ENCODE results near the gene HACD1. TPM values are rescaled to one million over a fixed set of nuclear protein-coding genes. Genes with fewer than 3 reads are reported as not detected.
"Not testable (repeated sequence)": the region's sequence is repeated elsewhere in the genome, so short reads cannot be mapped to it uniquely, and the experiment has no call there.

Gene HACD1
- polyA plus RNA-seq, 4 donors = 3.0 to 6.4 (median 4.7) TPM; not detected in 1

DNA sequence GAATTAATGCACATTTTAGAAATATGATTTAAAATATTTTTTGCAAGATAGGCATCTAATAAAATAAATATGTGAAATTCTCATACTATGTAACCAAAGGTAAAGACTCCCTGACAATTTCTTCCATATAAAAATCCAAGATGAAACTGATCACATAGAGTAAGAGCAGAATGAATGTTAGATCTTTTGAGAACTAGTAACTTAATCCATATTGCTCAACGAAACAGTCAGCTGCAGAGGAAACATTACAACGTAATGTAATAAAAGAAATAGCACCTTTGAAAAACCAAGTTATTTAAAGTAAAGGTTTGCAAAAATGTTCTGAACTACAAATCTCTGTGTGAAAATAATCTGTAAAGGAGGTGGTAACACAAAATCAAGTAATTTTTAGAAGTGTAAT lies 28.8 kb downstream of the HACD1 start:
- Histone ChIP-seq H3K9me3 (ENCODE audit: control insufficient read depth in 2 of 2, insufficient read depth in 1 of 2, low read depth in 1 of 2, low read length in 1 of 2) (no peaks in the 10 kb centered on the region), H3K27me3 (ENCODE audit: control insufficient read depth in 3 of 3, insufficient read depth in 3 of 3, low read length in 3 of 3) (no peaks in the 10 kb centered on the region), H3K4me1 (ENCODE audit: control insufficient read depth in 3 of 3, insufficient read depth in 2 of 3, low read depth in 1 of 3, low read length in 2 of 3) (no peaks in the 10 kb centered on the region), H3K36me3 (ENCODE audit: control insufficient read depth in 3 of 3, insufficient read depth in 2 of 3, low read depth in 1 of 3, low read length in 3 of 3) (no peaks in the 10 kb centered on the region), H3K27ac (ENCODE audit: low read depth in 1 of 3, low read length in 2 of 3) (no peak overlapping the region), H3K4me3 (ENCODE audit: low read depth in 1 of 3, low read length in 3 of 3) (no peak overlapping the region)
- FAIRE-seq (peak; percentile 39), DNase-seq (no peak)
- WGBS, 3 donors = 81 to 88% (median 86%) methylated on average over 2 of the region's 2 CpGs

DNA sequence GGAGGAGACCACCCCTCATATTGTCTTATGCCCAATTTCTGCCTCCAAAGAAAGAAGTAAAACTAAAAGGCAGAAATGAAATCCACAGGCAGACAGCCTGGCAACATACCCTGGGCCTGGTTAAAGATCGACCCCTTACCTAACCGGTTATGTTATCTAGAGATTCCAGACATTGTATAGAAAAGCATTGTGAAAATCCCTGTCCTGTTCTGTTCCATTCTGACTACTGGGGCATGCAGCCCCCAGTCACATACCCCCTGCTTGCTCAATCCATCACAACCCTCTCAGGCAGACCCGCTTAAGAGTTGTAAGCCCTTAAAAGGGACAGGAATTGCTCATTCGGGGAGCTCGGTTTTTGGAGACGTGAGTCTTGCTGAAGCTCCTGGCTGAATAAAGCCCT lies 29.9 kb downstream of the HACD1 start:
- H3K4me3 ChIP-seq (ENCODE audit: low read depth in 1 of 3, low read length in 3 of 3); H3K36me3 ChIP-seq (ENCODE audit: control insufficient read depth in 3 of 3, insufficient read depth in 2 of 3, low read depth in 1 of 3, low read length in 3 of 3); H3K4me1 ChIP-seq (ENCODE audit: control insufficient read depth in 3 of 3, insufficient read depth in 2 of 3, low read depth in 1 of 3, low read length in 2 of 3); H3K27ac ChIP-seq (ENCODE audit: low read depth in 1 of 3, low read length in 2 of 3); DNase-seq; H3K27me3 ChIP-seq (ENCODE audit: control insufficient read depth in 3 of 3, insufficient read depth in 3 of 3, low read length in 3 of 3); FAIRE-seq; H3K9me3 ChIP-seq (ENCODE audit: control insufficient read depth in 2 of 2, insufficient read depth in 1 of 2, low read depth in 1 of 2, low read length in 1 of 2): not testable (repeated sequence)
- WGBS, 3 donors = 68 to 77% (median 74%) methylated on average over 6 of the region's 6 CpGs

DNA sequence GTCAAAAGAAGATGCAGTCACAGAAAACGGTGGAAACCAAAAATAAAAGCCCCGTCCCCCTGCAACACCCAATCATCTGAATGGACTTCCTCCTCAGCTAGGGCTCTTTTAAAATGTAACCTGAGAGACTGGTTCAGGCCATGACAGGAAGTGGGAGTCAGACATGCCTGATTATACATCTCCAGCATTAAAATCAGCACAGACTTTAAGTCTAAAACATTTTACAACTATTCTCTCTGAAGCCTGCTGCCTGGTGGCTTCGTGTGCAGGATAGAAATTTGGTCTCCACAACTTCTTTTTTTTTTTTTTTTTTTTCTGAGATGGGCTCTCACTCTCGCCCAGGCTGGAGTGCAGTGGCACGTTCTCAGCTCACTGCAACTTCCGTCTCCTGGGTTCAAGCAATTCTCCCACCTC lies 30.3 kb downstream of the HACD1 start:
- DNase-seq = no peak
- no peak for FAIRE-seq
- WGBS, 3 donors = 44 to 57% (median 56%) methylated on average over 6 of the region's 6 CpGs

DNA sequence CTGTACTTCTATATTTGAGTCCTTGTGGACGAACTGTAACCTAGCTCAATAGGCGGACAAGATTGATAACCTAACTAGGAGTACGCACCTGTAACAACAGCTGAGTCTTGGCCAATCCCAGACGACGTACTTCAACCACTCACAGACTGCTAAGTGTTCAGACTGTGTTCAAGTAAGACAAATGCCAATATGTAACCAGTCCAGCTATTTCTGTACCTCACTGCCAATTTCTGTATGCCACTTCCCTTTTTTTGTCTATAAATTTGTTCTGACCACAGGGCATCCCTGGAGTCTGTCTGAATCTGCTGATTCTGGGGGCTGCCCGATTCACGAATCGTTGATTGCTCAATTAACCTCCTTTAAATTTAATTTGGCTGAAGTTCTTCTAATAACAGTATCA lies 32.2 kb downstream of the HACD1 start:
- Histone ChIP-seq H3K27ac (ENCODE audit: low read depth in 1 of 3, low read length in 2 of 3) (no peak overlapping the region), H3K4me3 (ENCODE audit: low read depth in 1 of 3, low read length in 3 of 3) (no peak overlapping the region), H3K27me3 (ENCODE audit: control insufficient read depth in 3 of 3, insufficient read depth in 3 of 3, low read length in 3 of 3) (no peaks in the 10 kb centered on the region), H3K9me3 (ENCODE audit: control insufficient read depth in 2 of 2, insufficient read depth in 1 of 2, low read depth in 1 of 2, low read length in 1 of 2) (no peaks in the 10 kb centered on the region), H3K4me1 (ENCODE audit: control insufficient read depth in 3 of 3, insufficient read depth in 2 of 3, low read depth in 1 of 3, low read length in 2 of 3) (no peaks in the 10 kb centered on the region), H3K36me3 (ENCODE audit: control insufficient read depth in 3 of 3, insufficient read depth in 2 of 3, low read depth in 1 of 3, low read length in 3 of 3) (no peaks in the 10 kb centered on the region)
- WGBS, 3 donors = 73 to 82% (median 77%) methylated on average over 8 of the region's 8 CpGs
- DNase-seq = no peak
- FAIRE-seq = no peak

More for the DNA sequence above, 30.3 kb downstream of the HACD1 start:
- Histone ChIP-seq H3K27ac (ENCODE audit: low read depth in 1 of 3, low read length in 2 of 3) (no peak overlapping the region), H3K4me1 (ENCODE audit: control insufficient read depth in 3 of 3, insufficient read depth in 2 of 3, low read depth in 1 of 3, low read length in 2 of 3) (no peaks in the 10 kb centered on the region), H3K36me3 (ENCODE audit: control insufficient read depth in 3 of 3, insufficient read depth in 2 of 3, low read depth in 1 of 3, low read length in 3 of 3) (no peaks in the 10 kb centered on the region), H3K9me3 (ENCODE audit: control insufficient read depth in 2 of 2, insufficient read depth in 1 of 2, low read depth in 1 of 2, low read length in 1 of 2) (no peaks in the 10 kb centered on the region), H3K27me3 (ENCODE audit: control insufficient read depth in 3 of 3, insufficient read depth in 3 of 3, low read length in 3 of 3) (no peaks in the 10 kb centered on the region), H3K4me3 (ENCODE audit: low read depth in 1 of 3, low read length in 3 of 3) (no peak overlapping the region)

DNA sequence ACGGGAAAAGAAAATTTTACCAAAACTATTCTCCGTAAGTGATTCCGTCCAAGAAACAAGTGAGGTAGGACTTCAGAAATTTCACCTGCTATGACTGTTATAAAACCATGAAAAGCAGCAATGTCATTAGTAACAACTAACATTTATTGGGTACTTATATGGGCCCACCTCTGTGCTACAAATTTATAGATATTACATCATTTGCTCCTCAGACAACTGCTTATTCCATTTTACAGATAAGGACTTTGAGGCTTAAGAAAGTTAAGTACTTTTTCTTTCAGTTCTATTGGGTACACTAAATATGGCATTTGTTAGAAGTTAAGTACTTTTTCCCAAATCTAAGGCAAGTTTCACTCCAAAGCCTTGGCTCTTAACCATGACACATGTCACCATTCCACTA lies 36.3 kb downstream of the HACD1 start:
- Histone ChIP-seq H3K27ac (ENCODE audit: low read depth in 1 of 3, low read length in 2 of 3) (no peak overlapping the region), H3K4me3 (ENCODE audit: low read depth in 1 of 3, low read length in 3 of 3) (no peak overlapping the region), H3K4me1 (ENCODE audit: control insufficient read depth in 3 of 3, insufficient read depth in 2 of 3, low read depth in 1 of 3, low read length in 2 of 3) (no peaks in the 10 kb centered on the region), H3K9me3 (ENCODE audit: control insufficient read depth in 2 of 2, insufficient read depth in 1 of 2, low read depth in 1 of 2, low read length in 1 of 2) (no peaks in the 10 kb centered on the region), H3K36me3 (ENCODE audit: control insufficient read depth in 3 of 3, insufficient read depth in 2 of 3, low read depth in 1 of 3, low read length in 3 of 3) (no peaks in the 10 kb centered on the region), H3K27me3 (ENCODE audit: control insufficient read depth in 3 of 3, insufficient read depth in 3 of 3, low read length in 3 of 3) (no peaks in the 10 kb centered on the region)
- FAIRE-seq = no peak
- DNase-seq = no peak
- 86 to 90% (median 86%) methylated on average over 3 of the region's 3 CpGs for WGBS, 3 donors

DNA sequence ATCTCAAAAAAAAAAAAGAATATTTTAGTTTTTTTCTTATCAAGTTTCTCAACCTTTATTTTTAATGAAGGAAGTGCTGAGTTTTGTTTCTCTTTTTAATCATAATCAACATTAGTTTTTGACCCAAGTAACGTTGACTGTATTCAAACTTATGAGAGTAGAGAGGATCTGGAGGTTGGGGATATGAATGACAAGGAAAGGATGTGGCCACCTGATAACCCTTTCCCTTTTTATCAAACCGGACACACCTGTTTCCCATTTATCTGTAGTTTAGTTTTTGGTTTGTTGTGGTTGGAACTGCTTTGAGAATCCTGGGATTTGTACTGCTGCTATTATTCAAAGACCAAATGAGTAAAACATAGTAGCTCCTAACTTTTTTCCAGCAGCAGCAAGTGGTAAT lies 38.6 kb downstream of the HACD1 start:
- Histone ChIP-seq H3K9me3 (ENCODE audit: control insufficient read depth in 2 of 2, insufficient read depth in 1 of 2, low read depth in 1 of 2, low read length in 1 of 2) (no peaks in the 10 kb centered on the region), H3K27me3 (ENCODE audit: control insufficient read depth in 3 of 3, insufficient read depth in 3 of 3, low read length in 3 of 3) (no peaks in the 10 kb centered on the region), H3K4me3 (ENCODE audit: low read depth in 1 of 3, low read length in 3 of 3) (no peak overlapping the region), H3K27ac (ENCODE audit: low read depth in 1 of 3, low read length in 2 of 3) (no peak overlapping the region), H3K4me1 (ENCODE audit: control insufficient read depth in 3 of 3, insufficient read depth in 2 of 3, low read depth in 1 of 3, low read length in 2 of 3) (no peaks in the 10 kb centered on the region), H3K36me3 (ENCODE audit: control insufficient read depth in 3 of 3, insufficient read depth in 2 of 3, low read depth in 1 of 3, low read length in 3 of 3) (no peaks in the 10 kb centered on the region)
- no peak for DNase-seq
- FAIRE-seq = no peak
- 54 to 59% (median 57%) methylated on average over 2 of the region's 2 CpGs for WGBS, 3 donors

DNA sequence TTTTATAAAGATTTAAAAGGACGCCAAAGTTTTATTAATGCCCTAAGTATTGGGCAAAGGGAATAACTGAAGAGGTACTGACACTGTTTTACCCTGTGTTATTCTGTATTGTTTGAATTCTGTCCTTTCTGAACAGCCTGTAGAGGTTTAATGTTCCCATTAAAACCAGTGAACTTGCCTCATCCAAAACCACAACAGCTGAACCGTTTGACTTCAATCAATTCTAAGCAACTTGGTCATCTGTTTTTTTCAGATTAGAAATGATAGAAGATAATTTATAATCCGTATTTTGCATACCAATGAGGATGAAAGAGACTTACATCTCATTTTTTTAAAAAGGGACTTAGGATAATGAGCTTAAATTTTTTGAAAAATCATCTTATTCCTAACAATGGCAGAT lies 40.4 kb downstream of the HACD1 start:
- FAIRE-seq (no peak), DNase-seq (no peak)
- H3K4me1 ChIP-seq (ENCODE audit: control insufficient read depth in 3 of 3, insufficient read depth in 2 of 3, low read depth in 1 of 3, low read length in 2 of 3) = no peaks in the 10 kb centered on the region
- no peak overlapping the region for H3K27ac ChIP-seq (ENCODE audit: low read depth in 1 of 3, low read length in 2 of 3)
- WGBS, 3 donors = 54 to 66% (median 62%) methylated on average over 3 of the region's 3 CpGs
- no peaks in the 10 kb centered on the region for H3K9me3 ChIP-seq (ENCODE audit: control insufficient read depth in 2 of 2, insufficient read depth in 1 of 2, low read depth in 1 of 2, low read length in 1 of 2)
- H3K27me3 ChIP-seq (ENCODE audit: control insufficient read depth in 3 of 3, insufficient read depth in 3 of 3, low read length in 3 of 3) = no peaks in the 10 kb centered on the region
- H3K36me3 ChIP-seq (ENCODE audit: control insufficient read depth in 3 of 3, insufficient read depth in 2 of 3, low read depth in 1 of 3, low read length in 3 of 3) = no peaks in the 10 kb centered on the region
- no peak overlapping the region for H3K4me3 ChIP-seq (ENCODE audit: low read depth in 1 of 3, low read length in 3 of 3)

DNA sequence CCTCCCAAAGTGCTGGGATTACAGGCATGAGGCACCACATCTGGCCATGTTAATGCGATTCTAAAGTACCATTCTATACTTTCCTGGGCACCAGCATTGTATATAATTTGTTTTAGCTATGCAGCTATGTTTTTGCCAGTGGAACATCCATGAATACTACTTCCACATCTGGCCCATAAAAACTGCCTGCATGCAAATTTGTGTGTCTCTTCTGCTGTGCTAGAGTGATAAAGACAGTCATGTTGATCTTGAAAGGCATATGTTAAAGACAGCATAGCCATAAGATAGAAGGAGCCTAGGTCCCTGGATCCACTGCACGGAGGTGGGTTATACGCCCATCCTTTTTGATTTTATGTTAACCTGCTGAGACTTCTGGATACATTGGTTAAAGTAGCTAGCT lies 52.3 kb downstream of the HACD1 start:
- FAIRE-seq = no peak
- Histone ChIP-seq H3K27ac (ENCODE audit: low read depth in 1 of 3, low read length in 2 of 3) (no peak overlapping the region), H3K4me3 (ENCODE audit: low read depth in 1 of 3, low read length in 3 of 3) (no peak overlapping the region)

DNA sequence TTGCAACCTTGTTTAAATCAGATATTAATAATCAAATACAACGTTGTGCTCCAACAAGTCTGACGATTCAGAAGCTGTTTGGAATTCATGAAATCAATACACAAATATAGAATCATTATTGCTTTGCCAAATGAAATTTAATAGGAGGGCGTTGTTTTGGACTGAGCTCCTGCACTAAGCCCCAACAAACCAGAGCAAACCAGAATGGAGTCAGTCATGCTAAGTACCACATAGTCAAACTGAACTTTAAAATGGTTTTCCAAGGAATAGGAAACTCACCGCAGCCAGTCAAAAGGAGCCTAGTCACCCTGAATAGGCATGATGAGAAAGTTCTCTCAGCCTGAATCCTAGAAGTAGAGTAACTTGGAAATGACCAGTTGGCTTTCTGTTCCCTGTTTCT lies 53.7 kb downstream of the HACD1 start:
- 53 to 63% (median 61%) methylated on average over 4 of the region's 4 CpGs for WGBS, 3 donors

More for the DNA sequence above, 52.3 kb downstream of the HACD1 start:
- Histone ChIP-seq H3K27me3 (ENCODE audit: control insufficient read depth in 3 of 3, insufficient read depth in 3 of 3, low read length in 3 of 3) (no peaks in the 10 kb centered on the region), H3K4me1 (ENCODE audit: control insufficient read depth in 3 of 3, insufficient read depth in 2 of 3, low read depth in 1 of 3, low read length in 2 of 3) (no peaks in the 10 kb centered on the region), H3K36me3 (ENCODE audit: control insufficient read depth in 3 of 3, insufficient read depth in 2 of 3, low read depth in 1 of 3, low read length in 3 of 3) (no peaks in the 10 kb centered on the region), H3K9me3 (ENCODE audit: control insufficient read depth in 2 of 2, insufficient read depth in 1 of 2, low read depth in 1 of 2, low read length in 1 of 2) (no peaks in the 10 kb centered on the region)
- DNase-seq = no peak
- WGBS, 3 donors = 84 to 90% (median 89%) methylated on average over 3 of the region's 3 CpGs

More for the DNA sequence above, 53.7 kb downstream of the HACD1 start:
- Histone ChIP-seq H3K9me3 (ENCODE audit: control insufficient read depth in 2 of 2, insufficient read depth in 1 of 2, low read depth in 1 of 2, low read length in 1 of 2) (no peaks in the 10 kb centered on the region), H3K27ac (ENCODE audit: low read depth in 1 of 3, low read length in 2 of 3) (no peak overlapping the region), H3K4me3 (ENCODE audit: low read depth in 1 of 3, low read length in 3 of 3) (no peak overlapping the region), H3K4me1 (ENCODE audit: control insufficient read depth in 3 of 3, insufficient read depth in 2 of 3, low read depth in 1 of 3, low read length in 2 of 3) (no peaks in the 10 kb centered on the region), H3K27me3 (ENCODE audit: control insufficient read depth in 3 of 3, insufficient read depth in 3 of 3, low read length in 3 of 3) (no peaks in the 10 kb centered on the region), H3K36me3 (ENCODE audit: control insufficient read depth in 3 of 3, insufficient read depth in 2 of 3, low read depth in 1 of 3, low read length in 3 of 3) (no peaks in the 10 kb centered on the region)
- no peak for DNase-seq
- FAIRE-seq = no peak

Measured in small intestine (tissue), 7 donors.